Nephron (organoid): ENCODE data around the gene JPH2.

Experiments
- H3K27ac Mint-ChIP-seq, 3 experiments: 2 replicates each; pipeline ENCODE4 v1.8.0; 2020; ENCODE audit warnings: mixed read lengths in 3 of 3, mild to moderate bottlenecking in 2 of 3, moderate library complexity in 1 of 3
- H3K27me3 Mint-ChIP-seq: 2 replicates; pipeline ENCODE4 v1.8.0; 2021; ENCODE audit warnings: low read depth, mild to moderate bottlenecking, moderate library complexity, mixed read lengths
- H3K36me3 Mint-ChIP-seq: 2 replicates; pipeline ENCODE4 v1.8.0; 2020; ENCODE audit warnings: low read depth, mixed read lengths
- H3K4me1 Mint-ChIP-seq: 2 replicates; pipeline ENCODE4 v1.8.0; 2020; ENCODE audit warnings: mixed read lengths
- H3K4me3 Mint-ChIP-seq, 3 experiments: 2 replicates each; pipeline ENCODE4 v1.8.0; 2020; ENCODE audit warnings: mild to moderate bottlenecking in 3 of 3, mixed read lengths in 3 of 3, moderate library complexity in 2 of 3
- H3K9me3 Mint-ChIP-seq: 2 replicates; pipeline ENCODE4 v1.8.0; 2020; ENCODE audit warnings: mixed read lengths
- CTCF ChIP-seq, 3 experiments: fragments of 200-600 bp; sonication (generic); IDR thresholded peaks; one replicate each; pipeline ENCODE4 v1.5.0; 2021; ENCODE audit warnings: antibody characterized with exemption in 3 of 3; ENCODE audit not compliant: unreplicated experiment in 3 of 3

JPH2 gene

GRCh38 chr20:44112456-44112855 lies 74.5 kb downstream of the JPH2 start:
- Mint-ChIP-seq H3K9me3 (peaks cover 4% of the 10 kb centered on the region), H3K27me3 (peaks cover 3% of the 10 kb centered on the region), H3K27ac (no peak overlapping the region), H3K4me3 (no peak overlapping the region), H3K36me3 (no peaks in the 10 kb centered on the region), H3K4me1 (peaks cover 43% of the 10 kb centered on the region)
- TF ChIP-seq CTCF (IDR thresholded peaks at IDR 0.05; ENCODE audit: unreplicated experiment in 3 of 3), result no peak

- H3K27ac Mint-ChIP-seq, result peak overlapping the region in 1 of 3 experiments; percentile 31
- TF ChIP-seq CTCF (IDR thresholded peaks at IDR 0.05; ENCODE audit: unreplicated experiment in 3 of 3), result no peak
- H3K4me1 Mint-ChIP-seq, result peaks cover 45% of the 10 kb centered on the region
- peaks cover 7% of the 10 kb centered on the region for H3K9me3 Mint-ChIP-seq
- no peaks in the 10 kb centered on the region for H3K27me3 Mint-ChIP-seq
- no peak overlapping the region for H3K4me3 Mint-ChIP-seq
- H3K36me3 Mint-ChIP-seq, result no peaks in the 10 kb centered on the region
Measured at GRCh38 chr20:44111712-44112335, 75.2 kb downstream of the JPH2 start.

DNA sequence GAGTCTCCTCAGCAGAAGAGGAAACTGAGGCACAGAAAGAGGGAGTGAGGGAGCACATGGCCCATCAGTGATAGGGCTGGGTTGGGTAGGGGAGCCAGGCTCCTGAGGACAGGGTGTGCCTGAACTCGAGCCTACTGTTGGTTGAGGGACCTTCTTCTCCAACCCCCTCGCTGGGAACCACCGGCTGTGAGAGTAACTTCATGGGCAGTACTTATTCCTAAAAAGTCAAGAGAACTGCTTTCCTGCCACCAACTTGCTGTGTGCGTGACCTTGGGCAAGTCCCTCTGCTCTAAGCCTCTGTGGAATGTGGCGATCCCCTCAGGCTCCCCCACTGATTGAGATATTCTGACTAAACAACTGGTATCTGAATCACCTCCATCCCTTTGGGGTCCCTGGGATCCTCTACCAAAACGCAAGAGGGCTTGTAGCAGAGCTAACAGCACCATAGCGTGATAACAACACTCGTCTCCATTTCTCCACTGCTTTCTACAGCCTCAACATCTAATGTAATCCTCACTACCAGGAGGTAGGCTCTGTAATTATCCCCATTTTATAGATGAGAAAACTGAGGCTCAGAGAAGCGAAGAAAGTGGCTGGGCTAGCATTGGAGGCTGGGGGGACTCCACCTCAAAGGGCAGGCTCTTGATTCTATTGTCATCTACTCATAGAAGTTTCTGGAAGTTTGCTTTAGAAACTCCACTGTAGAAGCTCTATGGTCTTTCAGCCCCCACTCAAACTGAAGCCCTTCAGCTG lies 76.0 kb downstream of the JPH2 start:
- TF ChIP-seq CTCF (IDR thresholded peaks at IDR 0.05; ENCODE audit: unreplicated experiment in 3 of 3), result no peak
- peaks cover 7% of the 10 kb centered on the region for H3K9me3 Mint-ChIP-seq
- no peak overlapping the region for H3K27ac Mint-ChIP-seq
- H3K36me3 Mint-ChIP-seq, result no peaks in the 10 kb centered on the region
- H3K27me3 Mint-ChIP-seq, result no peaks in the 10 kb centered on the region
- peaks cover 48% of the 10 kb centered on the region for H3K4me1 Mint-ChIP-seq
- no peak overlapping the region for H3K4me3 Mint-ChIP-seq

DNA sequence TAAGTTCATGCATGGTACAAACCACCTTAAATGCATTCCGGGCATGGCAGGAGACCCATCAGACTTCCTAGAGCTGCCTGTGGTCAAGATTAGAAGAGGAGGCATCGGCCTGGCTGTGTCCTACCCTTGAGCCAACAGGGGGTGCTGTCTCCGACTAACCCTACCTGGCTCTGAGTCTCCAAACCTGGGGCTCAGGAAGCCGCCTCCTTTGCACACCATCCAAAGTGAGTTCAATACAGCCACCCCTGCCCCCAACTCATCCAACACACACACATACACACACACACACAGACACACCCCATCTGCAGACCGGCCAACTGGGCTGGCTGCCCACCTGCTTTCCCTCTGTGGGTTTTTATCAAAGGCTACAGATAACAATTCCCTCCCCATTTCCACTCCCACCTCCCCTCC lies 77.0 kb downstream of the JPH2 start:
- TF ChIP-seq CTCF (IDR thresholded peaks at IDR 0.05; ENCODE audit: unreplicated experiment in 3 of 3), result no peak
- no peak overlapping the region for H3K27ac Mint-ChIP-seq
- H3K9me3 Mint-ChIP-seq, result peaks cover 7% of the 10 kb centered on the region
- H3K4me3 Mint-ChIP-seq, result no peak overlapping the region
- H3K4me1 Mint-ChIP-seq, result peaks cover 58% of the 10 kb centered on the region
- no peaks in the 10 kb centered on the region for H3K36me3 Mint-ChIP-seq
- peaks cover under 1% of the 10 kb centered on the region for H3K27me3 Mint-ChIP-seq

DNA sequence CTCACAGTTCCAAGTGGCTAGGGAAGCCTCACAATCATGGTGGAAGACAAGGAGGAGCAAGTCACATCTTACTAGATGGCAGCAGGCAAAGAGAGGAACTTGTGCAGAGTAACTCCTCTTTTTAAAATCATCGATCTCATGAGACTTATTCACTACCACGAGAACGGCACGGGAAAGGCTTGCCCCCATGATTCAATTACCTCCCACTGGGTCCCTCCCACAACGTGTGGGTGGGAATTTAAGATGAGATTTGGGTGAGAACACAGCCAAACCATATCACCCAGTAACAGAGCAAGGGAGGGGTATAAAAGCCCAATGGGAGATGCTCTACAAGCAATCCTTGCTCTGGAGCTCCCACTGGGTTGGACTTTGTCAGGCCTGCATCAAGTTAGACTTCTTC lies 80.4 kb downstream of the JPH2 start:
- H3K27me3 Mint-ChIP-seq, result peaks cover 4% of the 10 kb centered on the region
- peaks cover 10% of the 10 kb centered on the region for H3K9me3 Mint-ChIP-seq
- no peak overlapping the region for H3K27ac Mint-ChIP-seq
- peaks cover 46% of the 10 kb centered on the region for H3K4me1 Mint-ChIP-seq
- no peak for TF ChIP-seq CTCF (IDR thresholded peaks at IDR 0.05; ENCODE audit: unreplicated experiment in 3 of 3)
- H3K4me3 Mint-ChIP-seq, result no peak overlapping the region
- no peaks in the 10 kb centered on the region for H3K36me3 Mint-ChIP-seq
